ENCODE measurements around the gene PPP1R9B. TPM values are rescaled to one million over a fixed set of nuclear protein-coding genes. Genes with fewer than 3 reads are reported as not detected.

The PPP1R9B gene
- total and polyA plus RNA-seq, 2 of the 8 experiments (the other 6 are each of a cell fraction or from before 2014, with no cell fraction given): 5.2 to 13.1 TPM

GRCh38 chr17:50146230-50146926 lies 4.1 kb downstream of the PPP1R9B start:
- no peak overlapping the region for H3K27ac ChIP-seq (ENCODE audit: low read depth, low read length)
- H4K91ac ChIP-seq (replicated peaks; ENCODE audit: insufficient read length, low read length): peak overlapping the region; percentile 25
- no peak overlapping the region for H3K4ac ChIP-seq (replicated peaks; ENCODE audit: insufficient read length, low read depth, low read length)
- H3K79me2 ChIP-seq (ENCODE audit: control insufficient read depth in 1 of 2, insufficient read depth in 2 of 2, low read length in 2 of 2): no peaks in the 10 kb centered on the region; a peak in 1 of 4 replicates
- peak in 2 of 3 experiments; percentile 4 to 6; a peak in 1 of 4 replicates for TF ChIP-seq CTCF (IDR thresholded peaks at IDR 0.05; ENCODE audit: control extremely low read depth in 1 of 3, insufficient read depth in 1 of 3, low read depth in 1 of 3, low read length in 3 of 3)
- TF ChIP-seq NANOG (IDR thresholded peaks at IDR 0.05; ENCODE audit: insufficient read depth, low read depth, low read length, poor library complexity, severe bottlenecking): no peak
- no peak for TF ChIP-seq RXRA (IDR thresholded peaks at IDR 0.05; ENCODE audit: insufficient read depth, low read depth, low read length)
- no peak overlapping the region for H3K14ac ChIP-seq (ENCODE audit: insufficient read length)
- H3K23me2 ChIP-seq (ENCODE audit: low read depth, low read length): peaks cover 24% of the 10 kb centered on the region
- H3K23ac ChIP-seq (ENCODE audit: insufficient read length): no peak overlapping the region
- no peak overlapping the region for H4K5ac ChIP-seq (ENCODE audit: insufficient read length, low read depth, low read length)
- H3K9ac ChIP-seq (replicated peaks in 1 of 4; ENCODE audit: extremely low read depth in 1 of 4, low read depth in 3 of 4, low read length in 3 of 4): no peak overlapping the region
- DNase-seq (ENCODE audit: low read depth in 1 of 2, low spot score in 2 of 2): no peak
- H3K79me1 ChIP-seq (ENCODE audit: low read depth, low read length): peaks cover 8% of the 10 kb centered on the region
- peak overlapping the region; percentile 1; the same call in 1 of the 2 replicates for H2AK5ac ChIP-seq (ENCODE audit: low read depth, low read length)
- H2BK5ac ChIP-seq (ENCODE audit: low read depth, low read length): no peak overlapping the region
- 0 out of 2 replicates have a peak overlapping the region, but pooled peaks have one; percentile 27 for H2BK20ac ChIP-seq (ENCODE audit: low read length)
- no peak overlapping the region for H2BK120ac ChIP-seq (replicated peaks; ENCODE audit: low read depth, low read length)
- ChIA-PET POLR2A (ENCODE audit: partially characterized antibody) (interaction anchor here (0.9 to 2.6 kb wide), 4 partner anchors 10 to 200 kb away, joined by 3 to 9 read pairs (median 4); partner anchors contain the start of gene XYLT2), CTCF (ENCODE audit: partially characterized antibody) (interaction anchor here (0.6 to 21.6 kb wide), 19 partner anchors 3 to 185 kb away, joined by 3 to 299 read pairs (median 7); partner anchors contain the start of genes ITGA3, PDK2, PPP1R9B and SAMD14)
- H3K4me3 ChIP-seq (ENCODE audit: extremely low read depth in 1 of 4, insufficient read depth in 2 of 4, low read depth in 3 of 4, low read length in 4 of 4): no peak overlapping the region
- no peak overlapping the region for H2BK15ac ChIP-seq (ENCODE audit: low read length)
- H3K18ac ChIP-seq (ENCODE audit: extremely low read depth, low read length): no peak overlapping the region
- FAIRE-seq: no peak
- H3K4me1 ChIP-seq (replicated peaks in 1 of 4; ENCODE audit: control insufficient read depth in 3 of 4, insufficient read depth in 4 of 4, low read length in 3 of 4): peaks cover 0 to 28% (median 13%) of the 10 kb centered on the region in 4 experiments; a peak in 6 of 7 replicates
- H3K4me2 ChIP-seq (ENCODE audit: insufficient read depth in 1 of 2, low read depth in 2 of 2, low read length in 2 of 2): no peak overlapping the region; a peak in 1 of 4 replicates
- WGBS, 2 experiments (ENCODE audit: extremely low coverage in 1 of 2, insufficient coverage in 1 of 2, insufficient read length in 1 of 2, insufficient replicate concordance in 2 of 2, low coverage in 1 of 2, low lambda C conversion rate in 2 of 2, missing lambda C conversion rate in 1 of 2): 80% methylated on average over 10 of the region's 10 CpGs; no CpG with 5 or more reads in 1 of the 2 experiments
- no peak overlapping the region for H3K56ac ChIP-seq (replicated peaks; ENCODE audit: insufficient read length, low read depth, low read length)
- peaks cover 0 to 6% (median 0%) of the 10 kb centered on the region in 4 experiments; a peak in 1 of 8 replicates for H3K36me3 ChIP-seq (ENCODE audit: control insufficient read depth in 2 of 4, insufficient read depth in 4 of 4, low read length in 3 of 4)
- H3K27me3 ChIP-seq (replicated peaks in 1 of 4; ENCODE audit: control insufficient read depth in 3 of 4, extremely low read depth in 1 of 4, insufficient read depth in 3 of 4, low read length in 3 of 4): peaks cover 2 to 17% (median 15%) of the 10 kb centered on the region in 4 experiments; a peak in 6 of 7 replicates
- H3K9me3 ChIP-seq (ENCODE audit: insufficient read depth in 2 of 2, low read depth in 1 of 2, low read length in 1 of 2): no peaks in the 10 kb centered on the region
- peaks cover 9 to 16% of the 10 kb centered on the region in 2 experiments for H4K20me1 ChIP-seq (replicated peaks in 1 of 2; ENCODE audit: control insufficient read depth in 1 of 2, insufficient read depth in 2 of 2, low read length in 2 of 2)
- H4K8ac ChIP-seq (ENCODE audit: extremely low read depth, insufficient read depth, low read length): peak overlapping the region; percentile 31
- H2AFZ ChIP-seq (ENCODE audit: low read length): no peak overlapping the region
- 0 out of 2 replicates have a peak overlapping the region, but pooled peaks have one; percentile 75 for H2BK12ac ChIP-seq (ENCODE audit: low read depth, low read length)
